ENCODE results near the gene SLC35E1.

Gene SLC35E1

DNA sequence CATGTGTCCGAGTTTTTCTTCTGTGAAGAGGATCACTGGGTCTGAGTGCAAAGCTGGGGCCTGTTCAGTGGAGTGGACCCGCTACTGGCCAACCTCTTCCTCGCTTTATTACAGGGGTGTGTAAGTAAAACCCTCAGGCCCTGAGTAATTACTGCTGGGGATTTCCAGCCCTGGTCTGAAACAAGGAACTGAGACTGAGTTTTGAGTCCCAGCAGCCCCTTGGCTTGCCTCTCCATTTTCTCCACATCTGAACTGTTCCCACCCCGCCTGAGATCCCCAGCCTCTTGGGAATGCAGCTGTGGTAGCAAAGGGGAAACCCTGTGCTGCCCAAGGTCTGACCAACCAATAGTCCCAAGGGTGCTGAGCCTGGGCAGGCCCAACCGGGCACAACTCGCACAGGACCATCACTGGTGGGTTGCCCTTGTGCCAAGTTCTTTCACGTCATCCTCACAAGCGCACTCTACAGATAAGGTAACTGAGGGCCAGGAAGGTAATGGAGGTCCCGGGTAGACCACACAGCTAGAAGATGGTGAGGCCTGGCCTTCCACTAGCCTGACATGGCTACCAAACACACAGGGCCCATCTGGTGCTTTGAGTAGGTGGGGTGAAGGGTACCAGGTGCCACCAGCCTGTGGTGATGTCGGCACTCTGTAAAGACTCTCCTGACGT is 13.7 kb upstream of the SLC35E1 start:
- H3K4me1 ChIP-seq (ENCODE audit: control insufficient read depth, insufficient read depth, low read length): peaks cover 79% of the 10 kb centered on the region
- H3K27me3 ChIP-seq (ENCODE audit: control insufficient read depth, insufficient read depth, low read length): no peaks in the 10 kb centered on the region
- no peak overlapping the region for H3K4me3 ChIP-seq (ENCODE audit: low read length)
- H3K9ac ChIP-seq (ENCODE audit: low read length): no peak overlapping the region
- no peaks in the 10 kb centered on the region for H3K9me3 ChIP-seq (ENCODE audit: control insufficient read depth, low read length)
- peaks cover 4% of the 10 kb centered on the region for H3K36me3 ChIP-seq (ENCODE audit: control insufficient read depth, insufficient read depth, low read length)

DNA sequence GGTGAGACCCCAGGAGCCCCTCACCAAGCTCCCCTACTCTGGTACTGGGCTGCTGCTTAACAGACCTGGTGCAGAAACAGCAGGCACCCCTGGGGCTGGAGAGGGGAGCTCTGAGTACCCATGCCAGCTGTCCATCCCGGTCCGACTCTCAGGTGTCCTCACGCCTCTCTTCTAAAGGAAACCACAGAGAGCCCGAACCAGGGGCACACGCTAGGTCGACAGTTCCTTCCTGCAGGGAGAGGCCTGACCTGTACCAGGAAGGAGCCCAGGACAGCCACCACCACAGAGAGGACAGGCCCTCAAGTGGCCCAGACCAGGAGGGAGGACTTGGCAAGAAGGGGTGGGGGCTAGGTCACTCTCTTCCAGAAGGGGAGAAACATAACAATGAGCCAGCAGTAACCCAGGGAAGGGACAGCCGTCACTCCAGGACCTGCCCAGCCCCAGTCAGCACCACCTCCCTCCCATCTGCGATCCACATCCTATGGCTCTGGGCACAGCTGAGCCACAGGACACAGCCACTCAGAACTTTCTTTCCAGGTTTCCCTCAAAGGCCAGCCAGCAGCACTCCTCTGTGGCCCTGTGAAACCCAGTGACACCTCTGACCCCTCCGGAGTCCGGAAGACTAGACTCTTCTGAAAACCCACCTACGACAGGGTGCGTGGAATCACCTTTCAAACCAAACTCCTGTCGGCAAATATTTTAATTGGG is 13.0 kb upstream of the SLC35E1 start:
- no peak overlapping the region for H3K4me3 ChIP-seq (ENCODE audit: low read length)
- H3K4me1 ChIP-seq (ENCODE audit: control insufficient read depth, insufficient read depth, low read length): peaks cover 79% of the 10 kb centered on the region

DNA sequence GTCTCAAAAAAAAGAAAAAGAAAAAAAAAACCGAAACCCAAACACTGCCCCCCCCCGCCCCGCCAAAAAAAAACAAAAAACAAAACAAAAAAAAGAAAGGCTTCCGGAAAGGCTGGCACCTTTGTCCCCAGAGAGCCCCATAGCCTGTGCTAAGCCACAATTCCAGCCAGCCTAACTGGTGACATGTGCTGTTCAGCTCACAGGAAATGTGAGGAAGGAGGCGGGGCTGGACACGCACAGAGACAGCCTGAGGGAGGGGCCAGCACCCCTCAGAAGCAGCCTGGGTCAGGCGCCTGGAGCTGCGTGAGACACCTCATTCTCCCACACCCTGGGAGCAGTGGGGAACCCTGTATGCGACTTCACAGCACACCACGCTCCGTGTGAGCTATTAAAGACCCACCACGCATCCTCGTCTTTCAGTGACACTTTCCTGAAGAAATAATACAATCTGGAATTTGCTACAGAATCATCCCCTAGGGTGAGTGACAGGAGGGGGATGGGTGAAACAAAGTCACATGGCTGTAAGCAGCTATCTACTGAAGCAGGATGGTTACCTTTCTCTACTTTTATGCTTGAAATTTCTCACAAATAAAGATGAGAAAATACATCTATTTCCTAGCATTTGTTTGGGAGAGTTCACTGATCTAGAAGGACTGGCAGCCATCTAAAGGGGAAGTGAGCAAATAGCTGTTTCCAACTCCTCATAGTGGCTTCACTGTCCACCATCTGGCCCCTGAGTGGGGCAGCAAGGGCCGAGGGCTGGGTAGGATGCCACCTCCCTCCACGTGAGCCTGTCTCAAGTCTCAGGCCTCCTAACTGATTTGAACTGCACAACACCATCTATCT is 12.3 kb upstream of the SLC35E1 start:
- no peak overlapping the region for H3K4me3 ChIP-seq (ENCODE audit: low read length)
- no peaks in the 10 kb centered on the region for H3K9me3 ChIP-seq (ENCODE audit: control insufficient read depth, low read length)
- H3K27me3 ChIP-seq (ENCODE audit: control insufficient read depth, insufficient read depth, low read length): no peaks in the 10 kb centered on the region
- H3K9ac ChIP-seq (ENCODE audit: low read length): no peak overlapping the region
- peaks cover 79% of the 10 kb centered on the region for H3K4me1 ChIP-seq (ENCODE audit: control insufficient read depth, insufficient read depth, low read length)
- H3K36me3 ChIP-seq (ENCODE audit: control insufficient read depth, insufficient read depth, low read length): peaks cover 4% of the 10 kb centered on the region

More for the DNA sequence above, 13.0 kb upstream of the SLC35E1 start:
- Histone ChIP-seq H3K9me3 (ENCODE audit: control insufficient read depth, low read length) (no peaks in the 10 kb centered on the region), H3K9ac (ENCODE audit: low read length) (no peak overlapping the region), H3K36me3 (ENCODE audit: control insufficient read depth, insufficient read depth, low read length) (peaks cover 4% of the 10 kb centered on the region), H3K27me3 (ENCODE audit: control insufficient read depth, insufficient read depth, low read length) (no peaks in the 10 kb centered on the region)

DNA sequence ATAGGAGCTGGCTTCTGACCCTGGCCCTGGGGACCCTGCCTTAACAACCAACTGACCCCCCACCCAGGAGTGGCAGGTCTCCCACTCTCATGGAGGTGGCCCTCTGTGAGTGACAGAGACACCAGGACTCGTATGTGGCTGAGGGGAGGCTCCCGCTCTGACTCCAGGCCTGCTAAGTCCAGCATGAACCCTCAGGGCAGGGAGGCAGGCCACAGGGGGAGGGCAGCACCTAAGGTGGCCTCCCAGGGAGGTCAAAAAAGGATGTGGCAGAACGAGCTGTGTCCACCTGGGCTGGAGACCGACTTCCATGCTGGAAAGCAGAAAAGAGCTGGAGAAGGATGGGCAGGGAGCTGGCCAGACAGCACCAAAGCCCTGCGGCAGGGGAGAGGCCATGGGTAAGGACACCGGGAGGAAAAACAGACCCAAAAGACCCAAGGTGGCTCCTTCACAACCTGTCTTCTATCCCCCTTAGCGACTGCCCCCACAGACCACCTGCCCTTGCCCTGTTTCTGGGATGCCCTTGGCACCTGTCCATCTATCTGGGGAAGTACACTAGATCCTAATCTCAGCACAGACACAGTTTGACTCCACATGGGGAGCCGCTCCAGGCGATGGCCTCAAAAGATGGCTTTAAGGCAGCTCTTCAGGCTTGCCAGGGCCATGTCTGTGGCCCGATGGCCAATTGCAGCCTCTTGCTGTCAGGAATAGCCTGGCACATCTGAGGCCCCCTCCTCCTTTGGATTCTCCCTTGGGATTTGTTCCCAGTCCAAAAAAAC is 10.5 kb upstream of the SLC35E1 start:
- H3K4me3 ChIP-seq (ENCODE audit: low read length): no peak overlapping the region
- no peaks in the 10 kb centered on the region for H3K9me3 ChIP-seq (ENCODE audit: control insufficient read depth, low read length)
- peaks cover 67% of the 10 kb centered on the region for H3K4me1 ChIP-seq (ENCODE audit: control insufficient read depth, insufficient read depth, low read length)
- no peaks in the 10 kb centered on the region for H3K27me3 ChIP-seq (ENCODE audit: control insufficient read depth, insufficient read depth, low read length)
- peaks cover 4% of the 10 kb centered on the region for H3K36me3 ChIP-seq (ENCODE audit: control insufficient read depth, insufficient read depth, low read length)
- H3K9ac ChIP-seq (ENCODE audit: low read length): no peak overlapping the region

DNA sequence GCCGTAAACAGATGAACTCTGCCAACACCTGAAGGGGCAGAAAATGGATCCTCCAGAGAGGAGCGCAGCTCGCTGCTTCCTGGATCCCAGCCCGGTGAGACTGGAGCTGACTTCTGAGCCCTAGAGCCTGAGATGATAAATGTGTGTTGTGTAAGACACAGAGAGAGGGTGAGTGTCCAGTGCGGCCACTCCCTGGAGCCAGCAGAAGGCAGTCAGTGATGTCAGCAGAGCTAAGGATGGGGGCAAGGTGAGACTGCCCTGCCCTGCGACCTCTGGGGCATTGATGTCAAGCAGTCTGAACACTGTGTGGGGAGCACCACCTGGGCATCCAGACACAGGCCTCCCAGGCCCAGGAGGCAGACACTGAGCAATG is 9.7 kb upstream of the SLC35E1 start:
- H3K4me3 ChIP-seq (ENCODE audit: low read length): no peak overlapping the region

DNA sequence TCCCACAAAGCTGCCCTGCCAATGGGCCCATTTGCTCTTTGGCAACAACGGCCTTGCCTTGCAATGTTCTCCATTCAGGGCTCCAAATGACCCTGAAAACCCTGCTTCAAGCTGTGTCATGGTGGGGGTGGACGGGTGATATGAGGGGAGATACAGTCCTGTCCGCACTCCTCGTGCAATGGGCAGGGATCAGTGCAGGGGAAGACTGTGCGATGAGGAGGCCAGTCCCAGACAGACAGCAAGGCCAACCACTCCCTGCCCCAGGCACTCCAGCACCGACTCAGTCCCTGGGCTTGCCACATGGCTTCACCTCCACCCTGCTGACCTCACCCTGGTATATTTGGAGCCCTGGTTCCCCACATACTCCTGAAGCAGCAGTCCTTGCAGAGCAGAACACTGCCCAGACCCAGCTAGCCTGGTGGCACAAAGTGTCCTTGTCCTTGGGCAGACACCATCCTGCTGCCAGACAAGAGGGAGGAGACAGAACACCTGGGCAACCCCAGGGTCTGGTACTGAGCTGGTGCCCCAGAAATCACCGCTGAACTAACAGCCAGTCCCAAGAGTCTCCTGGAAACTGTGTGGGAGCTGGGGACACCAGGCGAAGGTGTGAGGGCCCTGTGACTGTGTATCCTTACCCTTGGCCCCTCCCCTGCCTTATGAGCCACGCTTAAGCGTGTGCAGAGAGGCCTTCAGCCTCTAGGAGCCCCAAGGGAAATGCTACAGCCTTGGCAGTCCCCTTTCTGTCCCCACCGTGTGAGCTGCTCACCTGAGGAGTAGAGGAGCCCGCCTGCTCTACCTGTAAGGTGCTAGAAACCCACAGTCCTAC is 9.1 kb upstream of the SLC35E1 start:
- Histone ChIP-seq H3K4me1 (ENCODE audit: control insufficient read depth, insufficient read depth, low read length) (peaks cover 55% of the 10 kb centered on the region), H3K4me3 (ENCODE audit: low read length) (no peak overlapping the region), H3K9ac (ENCODE audit: low read length) (no peak overlapping the region), H3K27me3 (ENCODE audit: control insufficient read depth, insufficient read depth, low read length) (no peaks in the 10 kb centered on the region), H3K36me3 (ENCODE audit: control insufficient read depth, insufficient read depth, low read length) (peaks cover 4% of the 10 kb centered on the region), H3K9me3 (ENCODE audit: control insufficient read depth, low read length) (no peaks in the 10 kb centered on the region)

More for the DNA sequence above, 9.7 kb upstream of the SLC35E1 start:
- Histone ChIP-seq H3K27me3 (ENCODE audit: control insufficient read depth, insufficient read depth, low read length) (no peaks in the 10 kb centered on the region), H3K36me3 (ENCODE audit: control insufficient read depth, insufficient read depth, low read length) (peaks cover 4% of the 10 kb centered on the region), H3K9me3 (ENCODE audit: control insufficient read depth, low read length) (no peaks in the 10 kb centered on the region), H3K9ac (ENCODE audit: low read length) (no peak overlapping the region), H3K4me1 (ENCODE audit: control insufficient read depth, insufficient read depth, low read length) (peaks cover 59% of the 10 kb centered on the region)

DNA sequence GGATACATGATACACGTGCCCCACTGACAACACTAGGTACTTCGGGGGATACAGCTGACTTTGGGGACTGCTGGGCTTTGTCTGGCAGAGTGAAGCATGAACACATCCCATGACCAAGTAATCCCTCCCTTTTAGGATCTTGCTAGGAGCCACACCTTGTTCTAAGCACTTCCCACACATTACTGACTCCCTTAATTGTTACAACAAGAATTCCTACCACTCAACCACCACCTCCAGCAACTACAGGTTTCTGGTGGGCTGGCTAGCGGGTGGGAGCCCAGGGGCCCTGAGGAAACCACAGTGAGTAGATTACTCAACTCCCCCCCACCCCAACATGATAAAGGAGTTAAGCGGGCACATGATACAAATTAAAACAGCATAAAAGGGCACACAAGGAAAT is 7.2 kb upstream of the SLC35E1 start:
- Histone ChIP-seq H3K27me3 (ENCODE audit: control insufficient read depth, insufficient read depth, low read length) (no peaks in the 10 kb centered on the region), H3K4me3 (ENCODE audit: low read length) (no peak overlapping the region), H3K9ac (ENCODE audit: low read length) (no peak overlapping the region), H3K4me1 (ENCODE audit: control insufficient read depth, insufficient read depth, low read length) (peaks cover 35% of the 10 kb centered on the region), H3K9me3 (ENCODE audit: control insufficient read depth, low read length) (no peaks in the 10 kb centered on the region), H3K36me3 (ENCODE audit: control insufficient read depth, insufficient read depth, low read length) (peaks cover 4% of the 10 kb centered on the region)

DNA sequence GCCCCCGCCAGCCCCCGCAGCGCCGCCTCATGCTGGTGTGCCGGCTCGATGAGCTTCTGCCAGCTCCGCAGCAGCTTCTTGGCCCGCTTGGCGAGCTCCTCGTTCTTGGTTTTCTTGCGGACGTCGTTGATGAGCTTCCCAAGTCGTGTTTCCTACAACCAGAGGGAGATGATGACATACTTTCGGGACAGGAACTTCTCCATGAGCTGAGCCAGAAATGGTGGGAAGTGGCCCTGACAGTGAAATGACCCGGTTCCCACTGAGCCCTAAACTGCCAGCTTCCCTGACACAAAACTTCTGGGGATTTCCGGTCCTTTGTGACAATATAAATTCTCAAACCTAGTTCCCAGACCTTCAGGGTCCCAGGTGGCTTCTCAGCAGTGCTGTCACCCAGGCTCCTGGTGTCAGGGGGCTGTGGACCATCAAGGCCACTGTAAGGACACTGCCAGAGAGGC is 5.3 kb upstream of the SLC35E1 start:
- H3K36me3 ChIP-seq (ENCODE audit: control insufficient read depth, insufficient read depth, low read length): peaks cover 4% of the 10 kb centered on the region
- peaks cover 27% of the 10 kb centered on the region for H3K4me1 ChIP-seq (ENCODE audit: control insufficient read depth, insufficient read depth, low read length)
- no peak overlapping the region for H3K9ac ChIP-seq (ENCODE audit: low read length)
- no peak overlapping the region for H3K4me3 ChIP-seq (ENCODE audit: low read length)
- no peaks in the 10 kb centered on the region for H3K9me3 ChIP-seq (ENCODE audit: control insufficient read depth, low read length)
- no peaks in the 10 kb centered on the region for H3K27me3 ChIP-seq (ENCODE audit: control insufficient read depth, insufficient read depth, low read length)

DNA sequence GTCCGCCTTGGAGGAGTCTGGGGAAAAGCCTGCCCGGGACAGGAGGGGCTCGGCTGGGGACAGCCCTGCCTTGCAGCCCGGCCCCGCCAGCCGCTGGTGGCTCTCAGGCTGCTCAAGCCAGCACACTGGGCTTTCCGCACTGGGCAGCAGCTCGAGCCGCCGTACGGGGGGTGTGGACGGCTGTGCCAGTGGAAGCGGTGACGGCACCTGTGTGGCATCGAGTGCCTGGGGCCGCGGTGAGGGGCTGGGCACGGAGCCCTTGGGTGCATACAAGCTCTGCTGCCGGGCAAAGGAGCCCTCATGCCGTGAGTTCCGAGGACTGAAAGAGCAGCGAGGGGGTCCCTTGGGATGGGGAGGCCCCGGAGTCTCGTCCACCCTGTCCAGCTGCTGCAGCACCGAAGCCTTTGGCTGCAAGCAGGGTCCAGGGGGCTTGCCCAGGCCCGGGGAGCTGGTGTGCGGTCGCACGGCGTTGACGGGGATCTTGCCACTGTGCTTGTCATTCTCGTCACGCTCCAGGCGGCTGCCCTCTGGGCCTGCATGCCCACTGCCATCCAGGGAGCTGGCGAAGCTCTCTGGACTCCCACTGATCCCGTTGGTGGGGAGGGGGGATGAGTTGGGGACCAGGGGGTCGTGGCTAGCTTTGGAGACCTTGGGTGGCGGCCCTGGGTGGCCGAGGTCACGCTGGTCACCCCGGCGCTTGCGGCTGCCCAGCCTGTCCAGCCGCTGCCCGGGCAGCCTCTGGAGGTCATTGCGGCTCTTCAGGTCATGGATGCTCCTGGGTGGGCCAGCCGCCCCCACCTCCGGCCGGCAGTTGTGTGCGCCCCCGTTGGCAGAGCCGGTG is 4.7 kb upstream of the SLC35E1 start:
- peaks cover 21% of the 10 kb centered on the region for H3K4me1 ChIP-seq (ENCODE audit: control insufficient read depth, insufficient read depth, low read length)
- no peak overlapping the region for H3K9ac ChIP-seq (ENCODE audit: low read length)
- H3K9me3 ChIP-seq (ENCODE audit: control insufficient read depth, low read length): no peaks in the 10 kb centered on the region
- no peak overlapping the region for H3K4me3 ChIP-seq (ENCODE audit: low read length)
- H3K36me3 ChIP-seq (ENCODE audit: control insufficient read depth, insufficient read depth, low read length): peaks cover 4% of the 10 kb centered on the region
- no peaks in the 10 kb centered on the region for H3K27me3 ChIP-seq (ENCODE audit: control insufficient read depth, insufficient read depth, low read length)

DNA sequence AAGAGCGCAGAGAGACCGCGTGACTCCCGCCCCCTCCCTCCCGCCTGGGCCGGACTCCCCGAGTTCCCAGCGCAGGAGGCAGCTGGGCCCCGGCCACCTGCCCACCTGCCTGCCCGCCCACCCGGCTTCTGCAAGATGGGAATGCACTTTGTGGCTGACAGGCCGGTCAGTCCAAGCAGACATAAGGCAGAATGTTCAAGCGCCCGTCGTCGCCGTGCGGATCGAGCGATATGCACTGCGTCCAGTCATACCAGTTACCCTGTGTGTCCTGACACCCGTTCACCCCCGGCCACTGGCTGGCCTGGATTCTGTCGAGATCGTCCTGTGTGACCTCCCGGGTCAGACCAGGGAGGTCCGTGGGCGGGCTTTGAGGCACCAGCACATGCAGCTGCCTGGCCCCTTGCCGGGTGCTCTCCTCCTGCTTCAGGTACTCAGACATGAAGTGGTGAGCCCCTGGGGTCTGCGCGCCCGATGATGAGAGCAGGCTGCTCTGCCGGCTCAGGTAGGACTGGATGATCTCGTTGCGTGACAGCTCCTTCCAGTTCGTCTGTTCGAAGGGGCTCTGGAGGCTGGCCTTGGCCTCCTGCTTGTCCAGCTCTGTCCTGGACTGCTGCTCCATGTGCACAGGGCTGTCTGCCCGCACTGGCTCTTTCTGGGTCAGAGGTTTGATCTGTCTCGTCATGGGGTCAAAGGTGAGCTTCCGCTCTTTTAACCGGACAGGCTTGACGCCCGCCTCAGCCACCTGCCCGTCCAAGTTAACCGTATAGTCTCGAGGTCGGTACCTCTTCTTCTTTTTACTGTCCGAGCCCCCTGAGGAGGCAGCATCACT is 3.9 kb upstream of the SLC35E1 start:
- Histone ChIP-seq H3K36me3 (ENCODE audit: control insufficient read depth, insufficient read depth, low read length) (no peaks in the 10 kb centered on the region), H3K9me3 (ENCODE audit: control insufficient read depth, low read length) (no peaks in the 10 kb centered on the region), H3K4me1 (ENCODE audit: control insufficient read depth, insufficient read depth, low read length) (peaks cover 20% of the 10 kb centered on the region), H3K9ac (ENCODE audit: low read length) (no peak overlapping the region), H3K4me3 (ENCODE audit: low read length) (no peak overlapping the region), H3K27me3 (ENCODE audit: control insufficient read depth, insufficient read depth, low read length) (no peaks in the 10 kb centered on the region)
